H9 (cell line): Measurements from ENCODE around the gene PRKACA. TPM values are rescaled to one million over a fixed set of nuclear protein-coding genes. Genes with fewer than 3 reads are reported as not detected.

Experiments
- DNase-seq: peaks from one replicate; pipeline ENCODE4 v3.0.0-alpha.2; 2017
- H2AFZ ChIP-seq: one replicate; pipeline ENCODE4 v1.6.1; 2013; ENCODE audit warnings: mild to moderate bottlenecking, low read length, control low read depth, moderate library complexity
- H2AK5ac ChIP-seq: 2 replicates; pipeline ENCODE4 v1.6.1; 2013; ENCODE audit warnings: low read length, control low read depth, mixed read lengths; ENCODE audit not compliant: insufficient read length
- H2BK120ac ChIP-seq: one replicate; pipeline ENCODE4 v1.6.1; 2013; ENCODE audit warnings: low read depth, mild to moderate bottlenecking, low read length, control low read depth, inconsistent platforms; ENCODE audit not compliant: poor library complexity, severe bottlenecking
- H2BK12ac ChIP-seq: 2 replicates; pipeline ENCODE4 v1.6.1; 2013; ENCODE audit warnings: low read length, control low read depth, mixed read lengths, low read depth; ENCODE audit not compliant: insufficient read length
- H2BK15ac ChIP-seq: 2 replicates; pipeline ENCODE4 v1.6.1; 2013; ENCODE audit warnings: low read depth, low read length, control low read depth
- H2BK20ac ChIP-seq: one replicate; pipeline ENCODE4 v1.6.1; 2013; ENCODE audit warnings: low read depth, mild to moderate bottlenecking, low read length, control low read depth, inconsistent platforms; ENCODE audit not compliant: poor library complexity, severe bottlenecking
- H2BK5ac ChIP-seq: 2 replicates; pipeline ENCODE4 v1.6.1; 2013; ENCODE audit warnings: low read length, control low read depth, mixed read lengths; ENCODE audit not compliant: insufficient read length
- H3K14ac ChIP-seq: 2 replicates; pipeline ENCODE4 v1.6.1; 2013; ENCODE audit warnings: low read length, control low read depth; ENCODE audit not compliant: insufficient read depth
- H3K18ac ChIP-seq: 2 replicates; pipeline ENCODE4 v1.6.1; 2013; ENCODE audit warnings: low read depth, mild to moderate bottlenecking, mixed read lengths, low read length, control low read depth; ENCODE audit not compliant: insufficient read length
- H3K23ac ChIP-seq: 2 replicates; pipeline ENCODE4 v1.6.1; 2013; ENCODE audit warnings: low read length, control low read depth, mixed read lengths, low read depth; ENCODE audit not compliant: insufficient read length
- H3K23me2 ChIP-seq: 2 replicates; pipeline ENCODE4 v1.6.1; 2013; ENCODE audit warnings: low read depth, mild to moderate bottlenecking, mixed read lengths, low read length, control low read depth; ENCODE audit not compliant: insufficient read length, poor library complexity, severe bottlenecking
- H3K27ac ChIP-seq: 2 replicates; pipeline ENCODE4 v1.5.1; 2013; ENCODE audit warnings: low read length, control low read depth, mixed read lengths, low read depth; ENCODE audit not compliant: insufficient read length
- H3K27me3 ChIP-seq: 2 replicates; pipeline ENCODE4 v1.6.1; 2013; ENCODE audit warnings: low read length, control low read depth, inconsistent platforms; ENCODE audit not compliant: insufficient read depth
- H3K4ac ChIP-seq: 2 replicates; pipeline ENCODE4 v1.6.1; 2013; ENCODE audit warnings: low read depth, mild to moderate bottlenecking, control low read depth, inconsistent platforms, low read length, moderate library complexity
- H3K4me1 ChIP-seq: 2 replicates; pipeline ENCODE4 v1.6.1; 2013; ENCODE audit warnings: low read length, control low read depth, inconsistent platforms; ENCODE audit not compliant: insufficient read depth
- H3K4me2 ChIP-seq: 2 replicates; pipeline ENCODE4 v1.6.1; 2013; ENCODE audit warnings: low read length, control low read depth, mixed read lengths; ENCODE audit not compliant: insufficient read length, insufficient read depth
- H3K56ac ChIP-seq: 2 replicates; pipeline ENCODE4 v1.6.1; 2013; ENCODE audit warnings: low read depth, mild to moderate bottlenecking, mixed read lengths, low read length, control low read depth; ENCODE audit not compliant: insufficient read length
- H3K79me1 ChIP-seq: 2 replicates; pipeline ENCODE4 v1.6.1; 2013; ENCODE audit warnings: low read depth, mild to moderate bottlenecking, moderate library complexity, low read length, control low read depth, inconsistent platforms; ENCODE audit not compliant: insufficient read depth, poor library complexity, severe bottlenecking
- H3K79me2 ChIP-seq: 2 replicates; pipeline ENCODE4 v1.6.1; 2013; ENCODE audit warnings: low read length, control low read depth, inconsistent platforms; ENCODE audit not compliant: insufficient read depth
- H3K9ac ChIP-seq: 2 replicates; pipeline ENCODE4 v1.6.1; 2013; ENCODE audit warnings: low read length, control low read depth, mixed read lengths; ENCODE audit not compliant: insufficient read length; ENCODE audit errors: extremely low read depth
- H3K9me3 ChIP-seq: one replicate; pipeline ENCODE4 v1.6.1; 2013; ENCODE audit warnings: low read depth, low read length, inconsistent platforms; ENCODE audit not compliant: control insufficient read depth
- H3T11ph ChIP-seq: one replicate; pipeline ENCODE4 v1.6.1; 2013; ENCODE audit warnings: mild to moderate bottlenecking, low read length, control low read depth, inconsistent platforms
- H4K20me1 ChIP-seq: one replicate; pipeline ENCODE4 v1.6.1; 2013; ENCODE audit not compliant: control insufficient read depth, insufficient read length, insufficient read depth
- H4K5ac ChIP-seq: 2 replicates; pipeline ENCODE4 v1.6.1; 2013; ENCODE audit warnings: low read depth, mild to moderate bottlenecking, mixed read lengths, low read length, control low read depth; ENCODE audit not compliant: insufficient read length
- H4K8ac ChIP-seq: replicated peaks from 2 replicates; pipeline ENCODE4 v1.6.1; 2013; ENCODE audit warnings: low read length, control low read depth, mixed read lengths, low read depth; ENCODE audit not compliant: insufficient read length
- H4K91ac ChIP-seq: 2 replicates; pipeline ENCODE4 v1.6.1; 2013; ENCODE audit warnings: low read depth, mild to moderate bottlenecking, moderate library complexity, mixed read lengths, low read length, control low read depth; ENCODE audit not compliant: insufficient read length
- H3K27ac Mint-ChIP-seq, 3 experiments: 2 replicates in 2 of 3; 3 replicates in 1 of 3; pipeline ENCODE4 v1.8.0; 2020 to 2021; ENCODE audit warnings: mixed read lengths in 3 of 3, mild to moderate bottlenecking in 1 of 3, moderate library complexity in 1 of 3
- H3K27me3 Mint-ChIP-seq: 2 replicates; pipeline ENCODE4 v1.8.0; 2021; ENCODE audit warnings: low read depth, mild to moderate bottlenecking, moderate library complexity, mixed read lengths
- H3K36me3 Mint-ChIP-seq, 3 experiments: 2 replicates in 2 of 3; 3 replicates in 1 of 3; pipeline ENCODE4 v1.8.0; 2020 to 2021; ENCODE audit warnings: low read depth in 3 of 3, mixed read lengths in 3 of 3; ENCODE audit not compliant: insufficient read depth in 1 of 3
- H3K4me1 Mint-ChIP-seq, 2 experiments: 2 replicates each; pipeline ENCODE4 v1.8.0; 2020; ENCODE audit warnings: mixed read lengths in 2 of 2
- H3K4me3 Mint-ChIP-seq, 2 experiments: 2 replicates in 1 of 2; 3 replicates in 1 of 2; pipeline ENCODE4 v1.8.0; 2020 to 2021; ENCODE audit warnings: mild to moderate bottlenecking in 2 of 2, mixed read lengths in 2 of 2, moderate library complexity in 1 of 2
- H3K9me3 Mint-ChIP-seq, 2 experiments: 2 replicates in 1 of 2; 3 replicates in 1 of 2; pipeline ENCODE4 v1.8.0; 2020; ENCODE audit warnings: mild to moderate bottlenecking in 2 of 2, mixed read lengths in 2 of 2, moderate library complexity in 1 of 2
- WGBS: extraction: QIAGEN DNeasy Blood & Tissue Kit; methylation state at CpG from one replicate; pipeline ENCODE4 v1.1.7; 2013; ENCODE audit warnings: missing lambda C conversion rate, low lambda C conversion rate, mixed read lengths; ENCODE audit not compliant: insufficient read length; ENCODE audit errors: extremely low coverage; 5-methylcytosine and 5-hydroxymethylcytosine counted together
- total RNA-seq: library from RNA; stranded (reverse); gene quantifications from 2 replicates; pipeline ENCODE4 v1.2.1, GENCODE V29; 2021
- TF ChIP-seq, protein P1 (sequence below): fragments of 200-600 bp; sonication (generic); conservative IDR thresholded peaks from 3 replicates; pipeline ENCODE4 v1.8.0; 2021; ENCODE audit warnings: antibody characterized with exemption, mild to moderate bottlenecking

Gene PRKACA
- total RNA-seq, 1 experiment from 2014 or later = 51.8 TPM

DNA sequence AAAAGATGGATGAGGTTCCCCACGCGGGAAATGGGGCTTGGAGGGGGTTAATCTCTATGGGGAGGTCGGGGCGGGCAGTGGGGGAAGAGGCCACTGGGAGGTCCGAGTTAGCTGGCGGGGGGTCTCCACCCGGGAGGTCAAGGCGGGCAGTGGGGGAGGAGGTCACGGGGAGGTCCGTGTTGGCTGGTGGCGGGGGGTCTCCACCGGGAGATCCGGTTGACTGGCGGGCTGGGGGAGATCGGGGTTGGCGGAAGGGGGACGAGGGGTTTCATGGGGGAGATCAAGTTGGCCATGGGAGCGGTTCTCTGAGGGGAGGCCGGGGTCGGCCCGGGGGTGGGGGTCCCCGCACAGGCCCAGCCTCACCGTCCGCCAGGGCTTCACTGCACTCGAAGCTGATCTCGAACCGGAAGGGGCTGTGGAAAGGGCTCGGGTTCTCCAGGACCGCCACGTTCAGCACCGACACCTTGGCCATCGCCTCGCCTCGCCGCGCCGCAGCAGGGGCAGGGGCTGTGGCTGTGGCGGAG lies 18.5 kb upstream of the PRKACA start:
- no peak overlapping the region for H2BK20ac ChIP-seq
- H2BK120ac ChIP-seq = no peak overlapping the region
- H3K23ac ChIP-seq = no peak overlapping the region
- H3K4me2 ChIP-seq = peak overlapping the region; percentile 77
- no peaks in the 10 kb centered on the region for H3K9me3 Mint-ChIP-seq
- H3K27ac Mint-ChIP-seq = peak overlapping the region in 2 of 3 experiments; percentile 21 to 64; a peak in 2 of 7 replicates
- H3K27me3 Mint-ChIP-seq = no peaks in the 10 kb centered on the region
- H3K9me3 ChIP-seq = no peaks in the 10 kb centered on the region
- H3K4me3 Mint-ChIP-seq = peak overlapping the region; percentile 84 to 94
- H4K91ac ChIP-seq = no peak overlapping the region
- no peak overlapping the region for H2BK15ac ChIP-seq
- peaks cover 6% of the 10 kb centered on the region for H3K79me1 ChIP-seq
- H3K36me3 Mint-ChIP-seq = peaks cover 14 to 23% (median 21%) of the 10 kb centered on the region in 3 experiments; a peak in 6 of 7 replicates
- H3K79me2 ChIP-seq = peaks cover 3% of the 10 kb centered on the region; the same call in 1 of the 2 replicates
- H3K4me1 ChIP-seq = peaks cover 4% of the 10 kb centered on the region; the same call in 1 of the 2 replicates
- no peak overlapping the region for H3T11ph ChIP-seq
- TF ChIP-seq, protein P1, sequence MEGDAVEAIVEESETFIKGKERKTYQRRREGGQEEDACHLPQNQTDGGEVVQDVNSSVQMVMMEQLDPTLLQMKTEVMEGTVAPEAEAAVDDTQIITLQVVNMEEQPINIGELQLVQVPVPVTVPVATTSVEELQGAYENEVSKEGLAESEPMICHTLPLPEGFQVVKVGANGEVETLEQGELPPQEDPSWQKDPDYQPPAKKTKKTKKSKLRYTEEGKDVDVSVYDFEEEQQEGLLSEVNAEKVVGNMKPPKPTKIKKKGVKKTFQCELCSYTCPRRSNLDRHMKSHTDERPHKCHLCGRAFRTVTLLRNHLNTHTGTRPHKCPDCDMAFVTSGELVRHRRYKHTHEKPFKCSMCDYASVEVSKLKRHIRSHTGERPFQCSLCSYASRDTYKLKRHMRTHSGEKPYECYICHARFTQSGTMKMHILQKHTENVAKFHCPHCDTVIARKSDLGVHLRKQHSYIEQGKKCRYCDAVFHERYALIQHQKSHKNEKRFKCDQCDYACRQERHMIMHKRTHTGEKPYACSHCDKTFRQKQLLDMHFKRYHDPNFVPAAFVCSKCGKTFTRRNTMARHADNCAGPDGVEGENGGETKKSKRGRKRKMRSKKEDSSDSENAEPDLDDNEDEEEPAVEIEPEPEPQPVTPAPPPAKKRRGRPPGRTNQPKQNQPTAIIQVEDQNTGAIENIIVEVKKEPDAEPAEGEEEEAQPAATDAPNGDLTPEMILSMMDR = no peak
- no peaks in the 10 kb centered on the region for H3K27me3 ChIP-seq
- H2AK5ac ChIP-seq = no peak overlapping the region
- peak overlapping the region; percentile 75 for H3K9ac ChIP-seq
- H3K4ac ChIP-seq = no peak overlapping the region
- H3K14ac ChIP-seq = peak overlapping the region; percentile 89
- no peak overlapping the region for H4K5ac ChIP-seq
- no CpG with 5 or more reads among the region's 38 CpGs for WGBS
- peak overlapping the region; percentile 80 for H3K18ac ChIP-seq
- H2BK5ac ChIP-seq = no peak overlapping the region
- H2BK12ac ChIP-seq = no peak overlapping the region
- peaks cover 9% of the 10 kb centered on the region for H3K23me2 ChIP-seq
- no peak for DNase-seq
- H3K4me1 Mint-ChIP-seq = peaks cover 16 to 22% of the 10 kb centered on the region in 2 experiments
- H3K56ac ChIP-seq = no peak overlapping the region
- no peak overlapping the region for H3K27ac ChIP-seq
- no peak overlapping the region for H2AFZ ChIP-seq
- H4K8ac ChIP-seq = no peak overlapping the region
- H4K20me1 ChIP-seq = no peaks in the 10 kb centered on the region
